Measurements from ENCODE around the gene KIF1A.

The KIF1A gene

DNA sequence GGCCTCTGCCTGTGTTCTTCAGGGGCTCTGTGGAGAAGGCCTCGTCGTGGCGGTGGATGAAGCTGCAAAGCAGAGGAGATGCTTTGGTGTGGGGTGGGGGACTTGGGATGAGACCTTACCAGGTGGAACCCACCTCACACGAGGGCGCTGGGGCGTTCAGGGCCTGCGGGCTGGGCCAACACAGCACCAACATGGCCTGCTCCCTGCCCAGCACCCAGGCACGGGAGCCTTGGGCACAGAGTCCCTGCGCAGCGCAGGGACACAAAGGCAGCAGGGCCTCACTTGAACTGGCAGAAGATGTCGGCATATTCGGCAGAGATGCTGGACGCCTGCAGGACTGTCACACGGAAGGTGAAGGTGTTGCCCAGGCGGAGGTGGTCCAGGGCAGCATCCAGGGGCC, 74.6 kb downstream of the KIF1A start:
- DNase-seq (ENCODE audit: low read depth): no peak
- TF ChIP-seq, protein P1, sequence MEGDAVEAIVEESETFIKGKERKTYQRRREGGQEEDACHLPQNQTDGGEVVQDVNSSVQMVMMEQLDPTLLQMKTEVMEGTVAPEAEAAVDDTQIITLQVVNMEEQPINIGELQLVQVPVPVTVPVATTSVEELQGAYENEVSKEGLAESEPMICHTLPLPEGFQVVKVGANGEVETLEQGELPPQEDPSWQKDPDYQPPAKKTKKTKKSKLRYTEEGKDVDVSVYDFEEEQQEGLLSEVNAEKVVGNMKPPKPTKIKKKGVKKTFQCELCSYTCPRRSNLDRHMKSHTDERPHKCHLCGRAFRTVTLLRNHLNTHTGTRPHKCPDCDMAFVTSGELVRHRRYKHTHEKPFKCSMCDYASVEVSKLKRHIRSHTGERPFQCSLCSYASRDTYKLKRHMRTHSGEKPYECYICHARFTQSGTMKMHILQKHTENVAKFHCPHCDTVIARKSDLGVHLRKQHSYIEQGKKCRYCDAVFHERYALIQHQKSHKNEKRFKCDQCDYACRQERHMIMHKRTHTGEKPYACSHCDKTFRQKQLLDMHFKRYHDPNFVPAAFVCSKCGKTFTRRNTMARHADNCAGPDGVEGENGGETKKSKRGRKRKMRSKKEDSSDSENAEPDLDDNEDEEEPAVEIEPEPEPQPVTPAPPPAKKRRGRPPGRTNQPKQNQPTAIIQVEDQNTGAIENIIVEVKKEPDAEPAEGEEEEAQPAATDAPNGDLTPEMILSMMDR (IDR thresholded peaks at IDR 0.05; ENCODE audit: low read length, missing control alignments): no peak
- no peak overlapping the region for H3K4me3 ChIP-seq (replicated peaks; ENCODE audit: low read depth, low read length)

GRCh38 chr2:240742602-240743095, 77.4 kb downstream of the KIF1A start:
- no peak for DNase-seq (ENCODE audit: low read depth)
- TF ChIP-seq, protein P1 (IDR thresholded peaks at IDR 0.05; ENCODE audit: low read length, missing control alignments): no peak
- H3K4me3 ChIP-seq (replicated peaks; ENCODE audit: low read depth, low read length): no peak overlapping the region

- DNase-seq (ENCODE audit: low read depth): no peak
- H3K4me3 ChIP-seq (replicated peaks; ENCODE audit: low read depth, low read length): no peak overlapping the region
- TF ChIP-seq, protein P1 (IDR thresholded peaks at IDR 0.05; ENCODE audit: low read length, missing control alignments): no peak
These were observed 78.9 kb downstream of the KIF1A start for GRCh38 chr2:240741091-240741490.

GRCh38 chr2:240739797-240740196, 80.2 kb downstream of the KIF1A start:
- no peak for DNase-seq (ENCODE audit: low read depth)
- TF ChIP-seq, protein P1 (IDR thresholded peaks at IDR 0.05; ENCODE audit: low read length, missing control alignments): no peak
- H3K4me3 ChIP-seq (replicated peaks; ENCODE audit: low read depth, low read length): no peak overlapping the region

DNA sequence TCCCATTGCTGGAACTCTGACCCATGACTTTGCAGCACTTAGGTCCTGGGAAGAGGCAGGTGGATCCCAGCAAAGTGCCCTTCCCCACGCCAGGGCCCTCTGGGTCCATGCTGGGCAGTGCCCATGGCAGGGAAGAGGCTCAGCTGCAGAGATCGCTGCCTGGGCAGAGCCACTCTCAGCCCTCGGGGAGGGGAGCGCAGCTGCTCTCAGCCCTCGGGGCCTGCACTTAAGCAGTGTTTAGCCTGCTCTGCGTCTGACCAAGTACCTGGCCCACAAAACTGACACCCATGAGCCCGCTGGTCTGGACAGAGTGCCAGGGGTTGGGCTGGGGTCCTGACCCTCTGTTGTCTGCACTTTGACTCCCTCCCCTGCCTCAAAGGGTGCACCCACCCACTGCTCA, 82.1 kb downstream of the KIF1A start:
- no peak for DNase-seq (ENCODE audit: low read depth)
- TF ChIP-seq, protein P1 (IDR thresholded peaks at IDR 0.05; ENCODE audit: low read length, missing control alignments): no peak
- no peak overlapping the region for H3K4me3 ChIP-seq (replicated peaks; ENCODE audit: low read depth, low read length)

DNA sequence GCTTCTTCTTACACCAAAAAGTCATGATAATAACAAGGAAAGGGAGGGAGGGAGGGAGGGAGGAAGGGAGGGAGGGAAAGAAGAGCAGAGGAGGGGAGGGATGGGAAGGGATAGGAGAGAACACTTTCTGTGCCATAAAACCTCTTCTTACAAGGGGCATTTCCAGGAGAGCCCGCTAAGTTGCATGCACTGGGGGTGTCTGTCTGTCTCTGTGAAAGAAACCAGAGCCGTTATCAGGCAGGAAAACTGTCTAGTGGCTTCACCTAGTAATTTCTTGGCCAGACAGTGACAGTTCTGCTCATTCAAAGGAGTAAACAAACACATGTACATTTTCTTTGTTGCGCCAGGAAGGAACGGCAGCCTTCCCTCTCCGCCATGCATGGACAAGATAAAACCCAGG, 82.5 kb downstream of the KIF1A start:
- H3K4me3 ChIP-seq (replicated peaks; ENCODE audit: low read depth, low read length): no peak overlapping the region
- DNase-seq (ENCODE audit: low read depth): no peak
- TF ChIP-seq, protein P1 (IDR thresholded peaks at IDR 0.05; ENCODE audit: low read length, missing control alignments): no peak

All from fibroblast of pulmonary artery (primary cell).